Superior temporal gyrus (tissue), 1 donor: ENCODE measurements around the gene PINLYP.

Source experiments
- DNase-seq: peaks from one replicate; pipeline ENCODE4 v3.0.0-alpha.2; 2016; ENCODE audit errors: extremely low spot score

PINLYP gene

GRCh38 chr19:43605875-43606568 is 30.4 kb downstream of the PINLYP start:
- peak; percentile 42 for DNase-seq

GRCh38 chr19:43606569-43607229 is 31.1 kb downstream of the PINLYP start:
- peak; percentile 56 for DNase-seq

GRCh38 chr19:43607238-43608205 is 31.9 kb downstream of the PINLYP start:
- DNase-seq, result no peak

GRCh38 chr19:43609872-43610271 is 34.3 kb downstream of the PINLYP start:
- no peak for DNase-seq

- no peak for DNase-seq
These were observed 34.9 kb downstream of the PINLYP start for GRCh38 chr19:43610493-43610892.

GRCh38 chr19:43611788-43612187 is 36.2 kb downstream of the PINLYP start, which contains the start of gene SRRM5:
Gene SRRM5, plus strand, starts transcription at chr19:43612088. Its CDS starts 34 bp downstream, at chr19:43612122.
- DNase-seq, result no peak

- DNase-seq, result no peak
These were observed 36.8 kb downstream of the PINLYP start for GRCh38 chr19:43612374-43612773.

GRCh38 chr19:43616306-43616705 is 40.7 kb downstream of the PINLYP start:
- no peak for DNase-seq

GRCh38 chr19:43616954-43617353 is 41.4 kb downstream of the PINLYP start:
- no peak for DNase-seq

GRCh38 chr19:43618921-43619261 is 43.3 kb downstream of the PINLYP start:
- no peak for DNase-seq

- peak; percentile 95 for DNase-seq
These were observed 43.9 kb downstream of the PINLYP start, which contains the start of gene ZNF428 for GRCh38 chr19:43619262-43620060. Gene ZNF428, minus strand, starts transcription at chr19:43619629. Its CDS starts 5,325 bp downstream, at chr19:43614304.

- DNase-seq, result no peak
These were observed 44.7 kb downstream of the PINLYP start for GRCh38 chr19:43620061-43621001.

GRCh38 chr19:43622070-43622469 is 46.5 kb downstream of the PINLYP start:
- no peak for DNase-seq

GRCh38 chr19:43622956-43623355 is 47.4 kb downstream of the PINLYP start:
- no peak for DNase-seq

- no peak for DNase-seq
These were observed 48.5 kb downstream of the PINLYP start for GRCh38 chr19:43623889-43624670.

- DNase-seq, result no peak
These were observed 49.3 kb downstream of the PINLYP start for GRCh38 chr19:43624933-43625332.

- DNase-seq, result no peak
These were observed 50.4 kb downstream of the PINLYP start for GRCh38 chr19:43625918-43626579.

- no peak for DNase-seq
These were observed 51.2 kb downstream of the PINLYP start for GRCh38 chr19:43626838-43627237.
